Cortex of kidney (tissue), 1 donor: ENCODE measurements around the gene FIGN.

Source experiments
- DNase-seq: peaks from one replicate; lab custom pipeline; 2025; lab: John Stamatoyannopoulos, UW

FIGN gene

DNA sequence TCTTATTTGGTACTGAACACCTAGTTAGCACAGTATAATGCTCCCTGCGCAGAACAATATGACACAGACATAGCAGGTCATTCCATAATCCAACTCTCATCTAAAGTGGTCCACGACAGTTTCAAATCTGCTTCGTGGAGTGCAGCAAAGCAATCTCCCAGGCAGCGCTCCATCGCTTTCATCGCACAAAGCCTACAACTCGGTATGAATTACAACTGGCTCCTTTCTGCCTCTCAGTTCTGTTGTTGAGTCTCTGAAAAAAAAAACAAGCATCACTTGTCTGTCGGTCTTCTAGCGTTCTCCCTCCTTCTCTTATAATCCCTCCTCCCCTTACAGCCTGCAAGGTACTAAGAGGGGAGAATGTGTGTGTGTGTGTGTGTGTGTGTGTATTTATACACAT lies 123.5 kb downstream of the FIGN start:
- DNase-seq = no peak

- DNase-seq = no peak
Observed at GRCh38 chr2:163611557-163611906, 124.3 kb downstream of the FIGN start.

DNA sequence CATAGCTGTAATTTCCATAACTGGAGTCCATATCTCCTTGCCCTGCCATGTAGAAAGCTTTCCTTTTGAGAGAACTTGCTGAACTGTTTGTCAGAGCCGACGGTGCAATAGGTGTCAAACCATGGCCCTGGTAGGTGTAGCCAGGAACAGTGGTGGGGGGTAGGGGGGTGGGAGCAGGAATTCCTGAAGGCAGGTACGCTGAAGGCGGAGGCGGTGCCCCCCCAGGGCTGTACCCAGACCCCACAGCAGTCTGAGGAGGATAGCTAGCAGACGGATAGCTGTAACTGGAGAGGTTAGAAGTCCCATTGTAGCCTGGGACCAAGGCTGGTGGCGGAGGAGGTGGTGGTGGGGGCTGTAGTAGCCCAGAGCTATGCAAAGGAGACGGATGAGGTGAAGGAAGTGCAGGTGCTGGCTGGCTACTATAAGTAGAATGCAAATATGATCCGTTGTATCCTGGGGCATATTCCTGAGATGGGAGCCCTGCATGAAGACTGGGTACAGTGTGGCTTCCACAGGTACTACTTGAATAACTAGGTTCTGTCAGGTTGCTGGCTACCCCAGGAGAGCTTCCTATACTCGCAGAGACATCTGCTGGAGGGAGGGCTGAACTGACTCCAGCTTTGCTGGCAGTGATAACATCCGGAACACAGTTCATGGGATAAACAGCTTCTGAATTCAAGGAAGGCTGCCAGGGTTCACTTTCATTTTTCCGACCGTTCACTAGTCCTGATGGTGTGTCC lies 124.8 kb downstream of the FIGN start:
- no peak for DNase-seq

- no peak for DNase-seq
Observed at GRCh38 chr2:163607630-163608029, 128.2 kb downstream of the FIGN start.

DNA sequence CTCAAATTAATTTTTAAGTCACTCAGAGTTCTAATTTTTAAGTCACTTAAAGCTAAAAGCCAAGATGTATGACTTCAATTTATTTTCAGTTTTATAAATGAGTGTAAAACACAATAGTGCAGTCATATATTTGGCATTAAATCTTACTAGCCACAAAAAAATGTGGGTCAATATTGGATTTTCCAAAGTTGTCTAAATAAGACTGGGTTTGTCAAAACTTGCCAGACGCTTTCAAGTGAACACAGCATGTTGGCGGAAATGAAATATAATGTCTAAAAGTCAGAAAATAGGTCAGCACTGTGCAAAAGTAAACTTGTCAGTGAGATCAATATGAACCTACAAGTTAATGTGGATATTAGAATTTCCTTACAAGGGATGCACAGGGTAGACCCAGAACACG lies 128.9 kb downstream of the FIGN start:
- no peak for DNase-seq

GRCh38 chr2:163605779-163606178 lies 130.0 kb downstream of the FIGN start:
- no peak for DNase-seq

GRCh38 chr2:163604941-163605555 lies 130.8 kb downstream of the FIGN start:
- no peak for DNase-seq

DNA sequence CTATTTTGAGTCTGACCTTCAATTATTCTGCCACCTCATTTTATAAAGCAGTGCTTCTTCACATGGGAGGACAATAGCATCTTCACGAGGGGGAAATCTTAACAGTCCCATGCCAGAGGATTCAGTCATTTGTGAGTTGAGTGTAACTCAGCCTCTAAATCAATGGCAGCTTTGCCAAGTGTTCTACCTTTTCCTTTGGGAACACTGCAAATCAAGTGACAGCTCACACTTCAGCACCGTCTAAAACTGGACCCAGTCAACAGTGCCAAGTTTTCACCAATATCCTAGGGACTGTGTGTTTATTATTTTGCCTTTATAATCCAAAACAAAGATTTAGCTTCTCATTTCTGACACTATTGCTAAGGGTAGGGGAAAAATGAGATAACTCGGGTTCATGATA lies 133.6 kb downstream of the FIGN start:
- DNase-seq = no peak

DNA sequence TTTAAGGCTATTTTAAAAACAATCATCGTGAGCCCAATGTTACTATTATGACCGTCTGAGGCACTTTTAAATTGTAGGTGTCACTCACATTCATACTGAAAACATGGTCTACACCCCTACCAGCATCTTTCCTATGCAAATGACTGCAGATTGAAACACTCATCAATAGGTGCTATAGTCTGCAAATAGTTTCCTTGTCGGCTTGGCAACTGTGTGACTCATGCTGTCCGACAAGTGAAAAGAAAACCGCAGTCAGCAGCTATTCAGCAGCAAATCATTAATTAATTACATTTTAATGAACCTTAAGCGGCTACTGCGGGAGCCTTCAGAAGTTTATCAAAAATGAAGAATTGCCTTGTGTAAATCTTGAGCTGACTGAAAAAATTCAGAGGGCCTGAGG lies 134.4 kb downstream of the FIGN start:
- DNase-seq = no peak

- no peak for DNase-seq
Observed at GRCh38 chr2:163600801-163601200, 135.0 kb downstream of the FIGN start.

- no peak for DNase-seq
Observed at GRCh38 chr2:163595028-163595427, 140.8 kb downstream of the FIGN start.

DNA sequence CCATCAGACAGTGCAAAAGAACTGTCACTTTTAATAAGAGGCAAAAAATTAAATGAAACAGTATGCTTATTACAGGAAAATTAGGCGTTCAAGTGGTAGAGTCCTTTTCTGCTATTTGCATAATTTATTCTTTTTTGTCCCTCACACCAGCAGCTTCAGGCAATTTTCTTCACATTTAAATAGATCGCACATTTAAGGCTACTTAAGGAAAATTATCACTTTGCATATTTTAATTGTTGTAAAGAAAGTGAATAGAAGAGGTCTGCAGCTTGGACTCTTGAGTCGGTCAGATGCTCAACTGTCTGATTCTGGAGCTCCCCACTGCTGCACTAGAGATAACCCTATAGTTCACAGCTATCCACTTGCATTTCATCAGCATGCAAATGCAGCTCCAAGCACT lies 141.3 kb downstream of the FIGN start:
- DNase-seq = no peak

DNA sequence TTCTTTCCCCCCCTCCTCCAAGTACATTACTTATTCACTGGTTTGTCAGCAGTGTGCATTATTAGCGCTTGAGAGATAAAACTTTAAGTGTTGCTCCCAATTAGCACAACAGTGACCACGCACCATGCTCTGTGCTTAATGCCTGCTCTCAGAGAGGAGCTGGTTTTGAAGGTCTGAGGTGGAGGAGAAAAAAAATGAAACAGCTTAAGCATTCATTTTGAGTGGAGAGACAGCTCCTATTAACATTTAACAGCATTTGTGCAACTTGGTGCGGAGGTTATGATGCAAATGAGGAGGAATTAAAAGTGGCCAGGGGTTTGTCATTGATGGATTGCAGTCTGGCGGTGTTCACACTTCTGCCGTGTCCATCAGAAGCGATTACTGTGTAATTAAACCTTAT lies 141.8 kb downstream of the FIGN start:
- DNase-seq = no peak

GRCh38 chr2:163592954-163593622 lies 142.7 kb downstream of the FIGN start:
- no peak for DNase-seq

DNA sequence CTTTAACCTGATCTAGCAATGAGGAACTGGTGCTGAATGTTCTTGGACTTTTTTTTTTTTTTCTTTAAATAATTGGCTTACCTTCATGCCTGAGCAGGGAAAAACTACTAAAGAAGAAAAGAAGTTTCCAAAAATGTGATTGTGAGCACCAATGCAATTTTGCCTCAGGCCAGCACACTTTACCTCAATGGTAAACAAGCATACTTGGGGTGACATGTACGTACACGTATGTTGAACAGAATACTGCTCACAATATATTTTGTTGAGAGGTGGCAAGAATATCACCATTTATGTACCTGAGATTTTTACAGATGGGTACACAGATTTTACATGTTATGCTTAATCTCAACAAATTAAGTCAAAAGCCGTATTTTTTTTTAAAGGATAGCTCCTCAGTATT lies 144.3 kb downstream of the FIGN start:
- no peak for DNase-seq

- DNase-seq = no peak
Observed at GRCh38 chr2:163580757-163581156, 155.1 kb downstream of the FIGN start.

- no peak for DNase-seq
Observed at GRCh38 chr2:163574309-163574708, 161.5 kb downstream of the FIGN start.

- no peak for DNase-seq
Observed at GRCh38 chr2:163573652-163574051, 162.2 kb downstream of the FIGN start.

- no peak for DNase-seq
Observed at GRCh38 chr2:163572850-163573249, 163.0 kb downstream of the FIGN start.

GRCh38 chr2:163571423-163572102 lies 164.2 kb downstream of the FIGN start:
- no peak for DNase-seq

DNA sequence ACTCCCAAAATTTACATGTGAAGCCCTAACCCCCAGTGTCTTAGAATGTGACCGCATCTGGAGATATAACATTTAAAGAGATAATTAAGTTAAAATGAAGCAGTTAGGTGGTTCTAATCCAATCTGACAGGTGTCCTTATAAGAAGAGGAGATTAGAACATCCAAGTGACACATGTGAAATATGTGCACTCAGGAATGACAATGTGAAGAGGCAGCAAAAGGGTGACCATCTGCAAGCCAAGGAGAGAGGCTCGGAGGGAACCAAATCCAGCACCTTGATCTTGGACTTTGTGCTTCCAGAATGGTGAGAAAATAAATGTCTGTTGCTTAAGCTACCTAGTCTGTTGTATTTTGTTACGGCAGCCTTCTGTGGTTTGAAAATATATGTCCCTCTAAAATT lies 165.4 kb downstream of the FIGN start:
- no peak for DNase-seq

- DNase-seq = no peak
Observed at GRCh38 chr2:163565192-163565591, 170.6 kb downstream of the FIGN start.

DNA sequence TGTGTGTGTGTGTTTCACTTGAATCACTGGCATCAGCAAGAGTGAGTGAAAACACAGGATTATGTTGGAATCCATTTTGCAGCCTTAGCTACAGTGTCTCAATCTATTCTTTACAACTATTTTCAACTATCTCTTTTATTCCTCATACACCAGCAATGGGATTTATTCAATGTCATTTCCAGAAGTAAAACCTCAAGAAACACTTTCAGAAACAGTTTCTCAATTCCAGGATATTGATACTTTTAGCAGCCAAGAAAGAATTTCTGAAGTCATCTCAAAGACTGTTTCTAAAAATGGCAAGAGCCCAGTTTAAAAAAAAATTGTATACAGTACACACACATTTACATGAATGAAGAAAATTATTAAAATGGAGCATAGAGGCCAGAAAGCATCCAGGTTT lies 171.6 kb downstream of the FIGN start:
- no peak for DNase-seq
